Ovary (tissue), 9 donors: ENCODE measurements around the gene URGCP. TPM values are rescaled to one million over a fixed set of nuclear protein-coding genes. Genes with fewer than 3 reads are reported as not detected.

ENCODE experiments used
- DNase-seq, 5 donors: peaks; one replicate each; pipeline ENCODE4 v3.0.0-alpha.2; 2019 to 2020
- H3K27ac ChIP-seq, 2 donors: fragments of 200-600 bp; one replicate each; pipeline versions ENCODE4 v1.5.1 to v1.8.0; 2019 to 2022
- H3K27me3 ChIP-seq: fragments of 200-600 bp; one replicate; pipeline ENCODE4 v1.8.0; 2022
- H3K36me3 ChIP-seq: fragments of 200-600 bp; sonication (generic); one replicate; pipeline ENCODE4 v1.5.1; 2019
- H3K4me1 ChIP-seq: one replicate; pipeline ENCODE4 v1.8.1; 2013; ENCODE audit warnings: mild to moderate bottlenecking, moderate library complexity; ENCODE audit not compliant: insufficient read depth
- H3K4me3 ChIP-seq: fragments of 200-600 bp; sonication (generic); one replicate; pipeline ENCODE4 v1.5.1; 2017
- H3K9me3 ChIP-seq, 2 donors: fragments of 200-600 bp in 1 of 2; sonication (generic) in 1 of 2; one replicate each; pipeline versions ENCODE4 v1.5.1 to v1.8.1; 2013 to 2019; ENCODE audit warnings: mild to moderate bottlenecking in 1 of 2, moderate library complexity in 1 of 2
- EP300 ChIP-seq: sonication (generic); formaldehyde crosslinking; IDR thresholded peaks from one replicate; pipeline ENCODE4 v1.6.1; 2017; ENCODE audit warnings: antibody characterized with exemption
- POLR2A ChIP-seq: fragments of 450-650 bp; IDR thresholded peaks from one replicate; pipeline ENCODE4 v1.6.1; 2017; ENCODE audit warnings: antibody characterized with exemption, mild to moderate bottlenecking, moderate library complexity
- WGBS, 3 donors: extraction: QIAGEN DNeasy Blood & Tissue Kit in 1 of 3; methylation state at CpG; one replicate each; pipeline versions ENCODE4 v1.1.5 to v1.1.7; 2013 to 2017; 5-methylcytosine and 5-hydroxymethylcytosine counted together
- intact Hi-C, 4 donors: fragments of 100-400 bp; cut with DNase I; formaldehyde crosslinking; loops; one replicate each; pipeline versions ENCODE4 v1.11.0 to v1.15.1; 2022 to 2023
- polyA plus RNA-seq, 2 donors: library from polyadenylated mRNA; stranded (reverse); fragments of 200-250 nt in 1 of 2; fragments of 350-450 nt in 1 of 2; fragmentation: Illumina TruSeq in 1 of 2; extraction: RNeasy Lipid Tissue Mini Kit (QIAGEN cat#74804) in 1 of 2; gene quantifications; one replicate each; pipeline ENCODE4 v1.2.3, GENCODE V29; 2013 to 2014
- total RNA-seq, 7 donors: library from RNA; depleted of rRNA in 2 of 7; stranded (reverse); fragments of >200 nt in 2 of 7; fragmentation: NEBNext Ultra II Directional in 3 of 7; extraction: Animal tissue kit (Norgen Biotek cat#: 25700) in 3 of 7; gene quantifications; one replicate each; pipeline versions ENCODE4 v1.1.0 to v1.2.4, GENCODE V29; 2016 to 2023
- TF ChIP-seq, protein P1 (sequence below), 3 donors: fragments of 450-650 bp in 2 of 3; fragments of 200-600 bp in 1 of 3; IDR thresholded peaks; one replicate each; pipeline versions ENCODE4 v1.5.1 to v1.8.0; 2016 to 2022; ENCODE audit warnings: antibody characterized with exemption in 3 of 3, mild to moderate bottlenecking in 1 of 3
- donor health status: DM: no; HTN: no; CAD: no; lungs with moderate emphysema.
- donor health status: DM: no; HTN: no; CAD: no.
- donor health status: Bipolar disorder and iron deficiency.
- donor health status: DM: yes; HTN: yes; CAD: no.
- donor health status: DM: no; HTN: no; CAD: no.
- donor health status: DM: yes; HTN: yes; CAD: no.

URGCP gene
- total and polyA plus RNA-seq, 9 donors: 19.3 to 55.1 (median 38.8) TPM

- intact Hi-C loops: no loop called here
Observed at GRCh38 chr7:43865277-43865676, 41.1 kb downstream of the URGCP start.

GRCh38 chr7:43864126-43864525 lies 42.3 kb downstream of the URGCP start:
- no peaks in the 10 kb centered on the region for H3K9me3 ChIP-seq
- TF ChIP-seq, protein P1, sequence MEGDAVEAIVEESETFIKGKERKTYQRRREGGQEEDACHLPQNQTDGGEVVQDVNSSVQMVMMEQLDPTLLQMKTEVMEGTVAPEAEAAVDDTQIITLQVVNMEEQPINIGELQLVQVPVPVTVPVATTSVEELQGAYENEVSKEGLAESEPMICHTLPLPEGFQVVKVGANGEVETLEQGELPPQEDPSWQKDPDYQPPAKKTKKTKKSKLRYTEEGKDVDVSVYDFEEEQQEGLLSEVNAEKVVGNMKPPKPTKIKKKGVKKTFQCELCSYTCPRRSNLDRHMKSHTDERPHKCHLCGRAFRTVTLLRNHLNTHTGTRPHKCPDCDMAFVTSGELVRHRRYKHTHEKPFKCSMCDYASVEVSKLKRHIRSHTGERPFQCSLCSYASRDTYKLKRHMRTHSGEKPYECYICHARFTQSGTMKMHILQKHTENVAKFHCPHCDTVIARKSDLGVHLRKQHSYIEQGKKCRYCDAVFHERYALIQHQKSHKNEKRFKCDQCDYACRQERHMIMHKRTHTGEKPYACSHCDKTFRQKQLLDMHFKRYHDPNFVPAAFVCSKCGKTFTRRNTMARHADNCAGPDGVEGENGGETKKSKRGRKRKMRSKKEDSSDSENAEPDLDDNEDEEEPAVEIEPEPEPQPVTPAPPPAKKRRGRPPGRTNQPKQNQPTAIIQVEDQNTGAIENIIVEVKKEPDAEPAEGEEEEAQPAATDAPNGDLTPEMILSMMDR (IDR thresholded peaks at IDR 0.05): no peak
- TF ChIP-seq POLR2A (no peak), EP300 (no peak)
- H3K4me3 ChIP-seq: no peak overlapping the region
- no peak for DNase-seq
- H3K27me3 ChIP-seq: no peaks in the 10 kb centered on the region
- no peak overlapping the region for H3K27ac ChIP-seq
- intact Hi-C loops: no loop called here
- H3K36me3 ChIP-seq: no peaks in the 10 kb centered on the region
- H3K4me1 ChIP-seq: no peaks in the 10 kb centered on the region
- WGBS, 3 donors: 89 to 94% (median 90%) methylated on average over 8 of the region's 8 CpGs

More at GRCh38 chr7:43865277-43865676, 41.1 kb downstream of the URGCP start:
- no peaks in the 10 kb centered on the region for H3K27me3 ChIP-seq
- H3K4me1 ChIP-seq: peaks cover 1% of the 10 kb centered on the region
- 87 to 88% (median 87%) methylated on average over 3 of the region's 3 CpGs for WGBS, 3 donors
- no peaks in the 10 kb centered on the region for H3K36me3 ChIP-seq
- H3K27ac ChIP-seq: no peak overlapping the region
- no peaks in the 10 kb centered on the region for H3K9me3 ChIP-seq
- no peak overlapping the region for H3K4me3 ChIP-seq
- TF ChIP-seq POLR2A (no peak), EP300 (no peak)
- TF ChIP-seq, protein P1 (IDR thresholded peaks at IDR 0.05): no peak
- no peak for DNase-seq

GRCh38 chr7:43856996-43857395 lies 49.4 kb downstream of the URGCP start:
- no peak for DNase-seq
- Histone ChIP-seq H3K27ac (no peak overlapping the region), H3K9me3 (no peaks in the 10 kb centered on the region), H3K4me3 (no peak overlapping the region), H3K36me3 (no peaks in the 10 kb centered on the region), H3K4me1 (no peaks in the 10 kb centered on the region), H3K27me3 (no peaks in the 10 kb centered on the region)
- TF ChIP-seq EP300 (no peak), POLR2A (no peak)
- TF ChIP-seq, protein P1 (IDR thresholded peaks at IDR 0.05): no peak
- intact Hi-C loops: no loop called here
- WGBS, 3 donors: 78 to 91% (median 85%) methylated on average over 1 of the region's 1 CpG

DNA sequence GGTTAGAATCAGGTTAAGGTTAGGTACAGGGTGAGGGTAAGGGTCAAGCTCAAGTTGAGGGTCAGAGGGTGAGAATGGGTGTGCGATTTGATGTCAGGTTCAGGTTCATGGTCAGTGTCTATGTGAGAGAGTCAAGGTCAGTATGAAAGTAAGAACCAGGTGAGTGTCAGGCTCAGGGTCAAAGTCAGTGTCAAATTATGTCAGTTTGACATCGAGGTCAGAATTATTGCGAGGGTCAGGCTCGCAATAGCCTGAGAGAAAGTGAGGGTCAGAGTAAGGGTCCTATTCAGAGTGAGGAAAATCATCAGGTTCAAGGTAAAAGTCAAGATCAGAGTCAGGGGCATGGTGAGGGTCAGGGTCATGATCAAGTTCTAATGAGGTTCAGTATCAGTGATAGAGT lies 50.1 kb downstream of the URGCP start:
- TF ChIP-seq POLR2A (no peak), EP300 (no peak)
- TF ChIP-seq, protein P1 (IDR thresholded peaks at IDR 0.05): no peak
- Histone ChIP-seq H3K27ac (no peak overlapping the region), H3K4me1 (no peaks in the 10 kb centered on the region), H3K27me3 (no peaks in the 10 kb centered on the region), H3K4me3 (no peak overlapping the region), H3K36me3 (no peaks in the 10 kb centered on the region), H3K9me3 (no peaks in the 10 kb centered on the region)
- 92% methylated on average over 4 of the region's 4 CpGs for WGBS, 3 donors
- no peak for DNase-seq
- intact Hi-C loops: no loop called here

DNA sequence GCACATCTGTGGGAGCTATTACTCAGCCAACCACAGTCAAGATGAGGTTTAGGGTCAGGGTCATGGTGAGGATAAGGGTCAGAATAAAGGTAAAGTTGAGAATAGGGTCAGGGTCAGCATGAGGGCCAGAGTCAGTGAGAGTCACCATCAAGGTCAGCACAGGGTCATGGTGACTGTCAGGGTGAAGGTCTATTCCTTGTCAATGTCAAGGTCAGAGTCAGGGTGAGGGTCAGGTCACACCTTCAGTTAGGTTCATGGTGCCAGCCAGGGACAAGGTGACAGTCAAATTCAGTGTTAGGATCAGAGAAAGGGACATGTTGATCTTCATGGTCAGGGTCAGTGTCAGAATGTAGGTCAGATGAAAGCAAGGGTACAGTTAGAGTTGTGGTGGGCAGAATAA lies 51.2 kb downstream of the URGCP start:
- DNase-seq: no peak

More for the DNA sequence above, 51.2 kb downstream of the URGCP start:
- intact Hi-C loops: no loop called here
- Histone ChIP-seq H3K4me3 (no peak overlapping the region), H3K4me1 (no peaks in the 10 kb centered on the region), H3K9me3 (no peaks in the 10 kb centered on the region), H3K27ac (no peak overlapping the region), H3K36me3 (no peaks in the 10 kb centered on the region), H3K27me3 (no peaks in the 10 kb centered on the region)
- TF ChIP-seq EP300 (no peak), POLR2A (no peak)
- TF ChIP-seq, protein P1 (IDR thresholded peaks at IDR 0.05): no peak
